HG02884 (cell line): ENCODE measurements around the gene NT5DC3.

ENCODE experiments used
- ATAC-seq: cut with Tn5 transposase; IDR thresholded peaks from one replicate; pipeline ENCODE4 v1.9.1; 2021; ENCODE audit warnings: mild to moderate bottlenecking, moderate library complexity; ENCODE audit not compliant: unreplicated experiment

The NT5DC3 gene

GRCh38 chr12:103840876-103841689 is at the start of gene NT5DC3:
Gene NT5DC3 (minus strand): TSS chr12:103841234. CDS start chr12:103841156, 78 bp downstream.
- peak; percentile 66 for ATAC-seq

DNA sequence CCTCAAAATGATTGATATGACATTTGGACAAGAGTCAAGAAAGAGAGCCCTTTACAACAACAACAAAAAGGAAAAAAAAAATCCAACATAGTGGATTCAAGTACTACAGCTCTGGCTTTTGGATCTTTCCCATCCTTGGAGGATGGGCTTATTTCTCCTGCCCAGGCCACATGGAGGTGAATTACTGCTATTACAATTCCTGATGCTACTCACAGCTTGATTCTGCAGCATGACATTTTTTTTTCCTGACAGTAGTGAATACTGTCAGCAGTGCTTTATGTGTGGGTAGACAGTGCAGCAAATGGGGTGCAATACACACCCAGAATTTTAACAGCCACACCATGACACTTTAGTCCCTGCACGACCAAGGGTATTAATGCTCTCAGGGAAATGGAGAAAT is 46.7 kb upstream of the NT5DC3 start:
- ATAC-seq: no peak

GRCh38 chr12:103886195-103886797 is 45.3 kb upstream of the NT5DC3 start:
- no peak for ATAC-seq

DNA sequence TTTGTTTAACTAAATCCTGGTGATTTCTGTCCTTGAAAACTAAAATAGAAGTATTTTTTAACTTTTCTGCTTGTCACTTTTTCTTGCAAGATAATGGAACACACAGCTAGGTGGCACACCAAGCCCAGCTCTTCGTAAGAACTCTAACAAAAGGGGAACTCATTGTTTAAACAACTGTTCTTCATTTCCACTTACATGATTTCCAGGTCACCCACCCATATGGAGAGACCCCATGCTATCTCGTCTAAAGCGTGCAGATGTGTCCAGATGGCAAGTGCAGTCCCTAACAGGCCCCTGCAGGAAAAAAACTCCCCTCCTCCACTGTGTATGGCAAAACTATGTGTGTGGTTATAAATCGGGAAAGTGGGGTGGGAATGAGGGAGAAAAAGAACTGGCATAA is 43.3 kb upstream of the NT5DC3 start:
- ATAC-seq: no peak

DNA sequence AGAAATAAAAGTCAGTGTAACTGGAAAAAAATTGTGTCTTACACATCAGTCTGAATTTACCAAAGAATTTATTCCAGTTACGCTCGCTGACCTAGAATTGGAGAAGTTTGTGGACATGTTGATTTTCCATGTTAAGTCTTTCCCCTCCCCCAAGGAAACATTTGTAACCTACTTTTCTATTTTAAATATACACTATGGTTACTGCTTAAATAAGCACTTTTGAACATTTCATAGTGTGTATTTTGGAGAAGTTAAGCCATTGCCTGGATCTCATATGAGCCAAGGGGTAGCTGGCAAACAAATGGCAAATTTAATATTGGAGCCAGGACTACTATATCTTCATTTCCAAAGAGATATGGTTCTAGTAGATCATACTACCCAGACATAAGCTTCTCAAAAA is 42.9 kb upstream of the NT5DC3 start:
- no peak for ATAC-seq

DNA sequence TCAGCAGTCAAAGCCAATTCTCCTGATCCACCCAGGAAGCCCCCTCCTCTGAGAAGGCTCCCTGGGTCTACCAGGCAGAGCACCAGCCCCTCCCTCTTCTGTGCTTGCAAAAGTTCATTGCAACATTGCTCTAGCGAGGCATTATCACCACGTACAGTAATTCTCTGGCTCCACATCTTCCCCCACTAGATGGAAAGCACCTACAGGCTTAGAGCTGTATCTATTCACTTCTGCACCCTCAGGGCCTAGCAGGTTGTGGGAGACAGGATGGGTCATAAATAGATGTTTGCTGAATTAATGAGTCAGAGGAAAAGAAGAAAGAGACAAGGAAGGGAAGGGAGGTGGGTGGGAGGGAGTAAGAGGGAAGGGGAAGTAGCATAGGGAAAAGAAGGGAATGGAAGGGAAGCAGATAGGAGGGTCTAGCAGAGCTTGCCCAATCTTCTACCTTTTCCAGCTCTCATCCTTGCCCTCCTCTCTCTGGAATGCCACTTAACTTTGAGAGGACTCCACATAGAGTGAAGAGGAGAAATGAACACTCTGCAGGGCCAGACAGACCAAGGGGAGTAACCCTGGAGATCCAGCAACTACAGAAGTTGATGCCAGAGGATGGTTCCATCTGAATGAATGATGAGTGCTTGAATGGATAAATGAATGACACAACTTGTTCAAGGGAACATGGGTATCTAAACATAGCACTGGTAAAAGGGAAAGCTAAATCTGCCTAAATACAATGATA is 42.0 kb upstream of the NT5DC3 start:
- no peak for ATAC-seq

DNA sequence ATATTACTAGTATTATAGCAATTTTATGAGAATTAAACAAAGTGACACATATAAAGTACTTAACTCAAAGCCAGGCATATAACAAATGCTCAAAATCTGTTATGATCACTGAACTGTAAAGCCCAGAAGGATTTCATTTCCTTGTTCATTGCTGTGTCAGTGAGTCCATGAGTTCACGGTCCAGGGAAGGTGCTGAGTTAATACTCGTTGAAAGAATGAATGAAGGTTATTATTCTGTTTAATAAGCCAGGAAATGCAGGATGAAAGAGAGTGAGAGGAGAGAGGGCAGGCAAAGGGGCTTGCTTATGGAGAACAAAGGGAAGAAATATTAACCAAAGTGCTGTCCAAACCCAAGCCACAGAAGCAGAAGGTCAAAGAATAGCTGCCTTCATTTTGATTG is 40.2 kb upstream of the NT5DC3 start:
- no peak for ATAC-seq

GRCh38 chr12:103880299-103881142 is 39.5 kb upstream of the NT5DC3 start:
- ATAC-seq: no peak

DNA sequence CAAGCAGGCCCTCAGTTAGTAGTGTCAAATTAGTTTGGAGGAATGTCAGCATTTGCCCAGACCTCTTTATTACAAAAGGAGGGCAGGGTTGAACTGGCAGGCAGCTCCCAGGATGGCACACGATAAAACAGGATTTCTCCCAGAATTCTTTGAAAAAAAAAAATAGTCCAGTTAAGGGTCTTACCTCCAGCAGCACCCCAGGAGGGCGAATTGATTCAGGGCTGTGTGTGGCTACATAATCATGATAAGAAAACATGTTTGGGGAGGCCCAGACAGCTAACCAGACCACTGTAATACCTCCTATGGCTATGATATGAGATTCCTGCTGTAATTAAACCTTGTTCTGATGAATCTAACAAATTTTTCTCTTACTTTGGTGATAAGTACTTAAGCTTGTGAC is 38.8 kb upstream of the NT5DC3 start:
- no peak for ATAC-seq

- ATAC-seq: no peak
These were observed 38.1 kb upstream of the NT5DC3 start for GRCh38 chr12:103879048-103879692.

DNA sequence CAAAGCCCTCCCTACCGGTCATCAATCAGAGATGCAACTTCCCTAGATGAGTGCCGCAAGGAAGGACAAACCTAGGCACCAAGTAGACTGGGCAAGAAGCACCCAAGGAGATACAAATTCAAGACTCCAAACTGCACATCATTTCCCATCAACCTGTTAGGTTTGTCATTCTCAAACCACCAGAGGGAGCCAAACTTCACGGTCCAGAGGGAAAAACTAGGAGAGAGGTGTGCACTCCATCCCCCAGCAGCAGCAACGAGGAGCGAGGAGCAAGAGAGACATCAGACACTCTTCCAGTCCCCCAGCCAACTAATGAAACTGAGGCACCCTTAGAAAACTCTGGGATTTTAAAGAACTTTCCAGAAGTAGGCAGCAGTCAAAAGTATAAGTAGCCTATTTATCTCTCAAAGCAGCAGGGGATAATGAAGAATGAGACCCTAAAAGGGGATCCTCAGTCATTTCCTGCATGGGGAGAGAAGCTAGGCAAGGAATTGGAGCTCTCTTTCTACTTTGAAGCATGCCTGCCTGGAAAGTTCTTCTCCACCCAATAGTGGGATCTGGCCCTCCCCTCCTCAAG is 37.0 kb upstream of the NT5DC3 start:
- ATAC-seq: no peak

GRCh38 chr12:103877288-103877687 is 36.3 kb upstream of the NT5DC3 start:
- ATAC-seq: no peak

- ATAC-seq: no peak
These were observed 34.6 kb upstream of the NT5DC3 start for GRCh38 chr12:103875666-103876065.

GRCh38 chr12:103868215-103868614 is 27.2 kb upstream of the NT5DC3 start:
- ATAC-seq: no peak

- ATAC-seq: no peak
These were observed 24.2 kb upstream of the NT5DC3 start for GRCh38 chr12:103865151-103865730.

GRCh38 chr12:103864710-103865109 is 23.7 kb upstream of the NT5DC3 start:
- no peak for ATAC-seq

- ATAC-seq: no peak
These were observed 18.0 kb upstream of the NT5DC3 start for GRCh38 chr12:103858953-103859601.

DNA sequence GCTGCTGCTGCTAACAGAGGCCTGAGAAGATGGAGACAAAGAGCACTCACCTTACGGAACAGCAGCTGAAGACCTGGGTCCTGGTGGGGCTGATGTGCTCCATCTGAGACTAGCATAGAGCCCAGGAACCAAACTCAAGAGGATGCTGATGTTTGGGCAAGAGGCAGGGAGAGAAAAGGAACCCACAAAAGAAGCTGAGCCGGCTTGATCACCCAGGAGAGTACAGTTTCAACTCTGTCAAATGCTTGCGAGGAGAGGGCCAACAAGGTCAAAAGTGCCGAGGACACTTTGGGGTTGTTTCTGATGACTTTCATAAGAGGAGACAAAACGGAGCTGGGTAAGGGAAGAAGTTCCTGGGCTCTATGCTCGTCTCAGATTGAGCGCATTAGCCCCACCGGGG is 17.3 kb upstream of the NT5DC3 start:
- no peak for ATAC-seq

- ATAC-seq: no peak
These were observed 16.1 kb upstream of the NT5DC3 start for GRCh38 chr12:103857164-103857563.
